Neural cell (in vitro differentiated cells): ENCODE data around the gene PSMD13.

Source experiments
- EZH2 ChIP-seq: fragments of 200-600, 300-800 bp; shearing (Covaris generic), sonication (generic); IDR thresholded peaks from 2 replicates; pipeline ENCODE4 v1.6.1; 2014; ENCODE audit warnings: antibody characterized with exemption, low read length, borderline replicate concordance, mild to moderate bottlenecking; ENCODE audit not compliant: insufficient read depth, poor library complexity, severe bottlenecking
- TF ChIP-seq, protein P1 (sequence below): fragments of 450-650 bp; IDR thresholded peaks from 2 replicates; pipeline ENCODE4 v1.5.1; 2014; ENCODE audit warnings: antibody characterized with exemption, mild to moderate bottlenecking, moderate library complexity; ENCODE audit not compliant: poor library complexity, severe bottlenecking

DNA sequence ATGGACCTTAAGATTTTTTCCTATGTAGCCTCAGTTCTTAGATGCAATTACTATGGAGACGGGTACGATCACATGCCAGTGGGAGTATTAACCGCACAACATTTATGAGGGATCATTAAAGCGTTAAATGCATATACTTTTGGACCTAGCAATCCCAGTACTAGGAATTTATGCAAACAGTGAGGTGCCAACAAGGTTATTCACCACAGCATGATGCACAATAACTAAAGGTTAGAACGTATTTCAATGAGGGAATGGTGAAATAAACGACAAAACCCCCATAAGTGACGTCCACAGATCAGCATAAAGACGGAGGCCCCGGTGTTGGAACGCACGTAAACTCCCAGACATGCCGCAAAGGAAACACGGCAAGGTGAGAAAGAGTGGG, 1.2 kb upstream of the PSMD13 start:
- TF ChIP-seq, protein P1, sequence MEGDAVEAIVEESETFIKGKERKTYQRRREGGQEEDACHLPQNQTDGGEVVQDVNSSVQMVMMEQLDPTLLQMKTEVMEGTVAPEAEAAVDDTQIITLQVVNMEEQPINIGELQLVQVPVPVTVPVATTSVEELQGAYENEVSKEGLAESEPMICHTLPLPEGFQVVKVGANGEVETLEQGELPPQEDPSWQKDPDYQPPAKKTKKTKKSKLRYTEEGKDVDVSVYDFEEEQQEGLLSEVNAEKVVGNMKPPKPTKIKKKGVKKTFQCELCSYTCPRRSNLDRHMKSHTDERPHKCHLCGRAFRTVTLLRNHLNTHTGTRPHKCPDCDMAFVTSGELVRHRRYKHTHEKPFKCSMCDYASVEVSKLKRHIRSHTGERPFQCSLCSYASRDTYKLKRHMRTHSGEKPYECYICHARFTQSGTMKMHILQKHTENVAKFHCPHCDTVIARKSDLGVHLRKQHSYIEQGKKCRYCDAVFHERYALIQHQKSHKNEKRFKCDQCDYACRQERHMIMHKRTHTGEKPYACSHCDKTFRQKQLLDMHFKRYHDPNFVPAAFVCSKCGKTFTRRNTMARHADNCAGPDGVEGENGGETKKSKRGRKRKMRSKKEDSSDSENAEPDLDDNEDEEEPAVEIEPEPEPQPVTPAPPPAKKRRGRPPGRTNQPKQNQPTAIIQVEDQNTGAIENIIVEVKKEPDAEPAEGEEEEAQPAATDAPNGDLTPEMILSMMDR = no peak
- TF ChIP-seq EZH2 = no peak
